Inferior parietal cortex (tissue), 1 donor: Measurements from ENCODE around the gene SLC35F3.
"Not testable (repeated sequence)": the region's sequence is repeated elsewhere in the genome, so short reads cannot be mapped to it uniquely, and the experiment has no call there.

Experiments used
- DNase-seq: peaks from one replicate; pipeline ENCODE4 v3.0.0-alpha.2; 2016; ENCODE audit errors: extremely low spot score

SLC35F3 gene

GRCh38 chr1:234186037-234186688 lies 281.7 kb downstream of the SLC35F3 start:
- no peak for DNase-seq

DNA sequence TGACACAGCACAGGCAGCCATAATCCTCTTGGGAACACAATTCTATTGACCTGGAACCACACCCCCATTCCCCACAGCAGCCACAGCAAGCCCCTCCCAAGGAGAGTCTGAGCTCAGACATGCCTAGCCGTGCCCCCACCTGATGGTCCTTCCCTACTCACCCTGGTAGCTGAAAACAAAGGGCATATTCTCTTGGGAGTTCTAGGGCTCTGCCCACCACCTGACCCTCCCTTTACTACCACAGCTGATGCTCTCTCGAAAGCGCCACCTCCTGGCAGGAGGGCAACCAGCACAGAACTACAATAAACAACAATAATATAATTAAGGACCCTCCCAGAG lies 283.9 kb downstream of the SLC35F3 start:
- DNase-seq, result no peak

DNA sequence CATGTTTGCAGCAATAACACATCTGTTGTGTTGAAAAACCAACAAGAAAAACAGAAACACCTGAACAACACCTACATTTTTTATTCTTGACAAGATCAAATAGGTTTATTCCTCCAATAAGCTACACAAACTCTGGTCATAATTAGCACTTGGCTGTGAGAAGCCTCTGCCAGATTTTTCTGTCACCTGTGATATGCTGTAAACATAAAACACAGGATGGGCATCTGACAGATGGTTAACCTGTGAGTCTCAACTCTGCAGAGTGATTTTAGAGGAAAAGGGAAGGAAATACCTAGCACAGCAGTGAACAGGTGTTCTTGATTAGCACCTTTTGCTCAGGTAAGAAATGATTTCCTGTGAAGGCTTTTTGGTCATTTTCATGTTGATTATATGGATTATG lies 293.4 kb downstream of the SLC35F3 start:
- DNase-seq, result no peak

DNA sequence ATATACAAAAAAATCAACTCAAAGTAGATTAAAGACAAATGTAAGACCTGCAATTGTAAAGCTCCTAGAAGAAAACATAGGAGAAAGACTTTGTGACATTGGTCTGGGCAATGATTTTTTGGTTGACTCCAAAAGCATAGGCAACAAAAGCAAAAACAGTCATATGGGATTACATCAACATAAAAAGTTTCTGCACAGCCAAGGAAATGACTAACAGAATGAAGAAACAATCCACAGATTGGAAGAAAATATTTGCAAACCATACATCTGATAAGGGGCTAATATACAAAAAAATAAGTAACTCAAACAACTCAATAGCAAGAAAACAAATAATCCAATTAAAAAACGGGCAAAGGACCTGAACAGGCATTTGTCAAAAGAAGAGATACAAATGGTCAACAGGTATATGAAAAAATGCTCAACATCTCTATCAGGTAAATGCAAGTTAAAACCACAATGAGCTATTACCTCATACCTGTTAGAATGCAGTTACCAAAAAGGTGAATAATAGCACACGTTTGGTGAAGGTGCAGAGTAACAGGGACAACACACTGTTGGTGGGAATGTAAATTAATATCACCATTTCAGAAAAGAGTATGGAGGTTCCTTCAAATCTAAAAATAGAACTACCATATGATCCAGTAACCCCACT lies 295.1 kb downstream of the SLC35F3 start:
- no peak for DNase-seq

- DNase-seq, result no peak
Measured at GRCh38 chr1:234200566-234200965, 296.1 kb downstream of the SLC35F3 start.

DNA sequence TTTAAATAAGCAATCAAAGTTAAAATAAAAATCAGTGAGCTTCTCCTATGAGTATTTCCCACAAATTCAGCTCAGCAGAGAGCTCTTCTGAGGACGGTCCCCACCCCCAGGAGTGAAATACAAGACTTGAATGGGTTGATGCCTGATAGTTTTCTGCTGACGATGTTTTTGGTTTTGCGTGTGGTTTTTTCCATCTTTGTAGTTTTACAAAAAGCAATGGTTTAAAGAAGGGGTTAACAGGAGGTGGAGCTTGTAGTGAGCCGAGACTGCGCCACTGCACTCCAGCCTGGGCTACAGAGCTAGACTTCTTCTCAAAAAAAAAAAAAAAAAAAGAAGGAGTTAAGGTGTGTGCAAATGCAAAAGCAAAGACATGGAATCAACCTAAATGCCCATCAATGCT lies 297.1 kb downstream of the SLC35F3 start:
- DNase-seq, result no peak

- no peak for DNase-seq
Measured at GRCh38 chr1:234205966-234206365, 301.5 kb downstream of the SLC35F3 start.

- no peak for DNase-seq
Measured at GRCh38 chr1:234206651-234207284, 302.3 kb downstream of the SLC35F3 start.

DNA sequence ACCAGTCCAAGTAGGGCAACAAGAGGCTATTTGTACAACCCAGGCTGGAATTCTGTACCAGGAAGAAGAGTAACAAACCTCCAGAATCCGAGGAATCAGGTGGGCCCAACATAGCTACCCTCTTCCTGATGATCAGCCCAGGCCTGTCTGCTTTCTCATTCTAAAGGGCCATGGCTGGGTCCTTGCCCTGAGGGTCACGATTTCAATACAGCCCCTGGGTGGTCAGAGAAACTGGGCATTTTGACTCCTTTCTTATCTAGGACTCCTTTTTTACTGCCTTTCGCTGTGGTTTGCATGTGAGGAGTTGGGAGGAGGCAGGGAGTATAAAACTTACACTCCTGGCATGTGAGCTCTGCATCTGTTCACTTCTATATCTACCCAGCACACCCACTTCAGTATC lies 303.9 kb downstream of the SLC35F3 start:
- DNase-seq, result no peak

- no peak for DNase-seq
Measured at GRCh38 chr1:234208791-234209190, 304.3 kb downstream of the SLC35F3 start.

DNA sequence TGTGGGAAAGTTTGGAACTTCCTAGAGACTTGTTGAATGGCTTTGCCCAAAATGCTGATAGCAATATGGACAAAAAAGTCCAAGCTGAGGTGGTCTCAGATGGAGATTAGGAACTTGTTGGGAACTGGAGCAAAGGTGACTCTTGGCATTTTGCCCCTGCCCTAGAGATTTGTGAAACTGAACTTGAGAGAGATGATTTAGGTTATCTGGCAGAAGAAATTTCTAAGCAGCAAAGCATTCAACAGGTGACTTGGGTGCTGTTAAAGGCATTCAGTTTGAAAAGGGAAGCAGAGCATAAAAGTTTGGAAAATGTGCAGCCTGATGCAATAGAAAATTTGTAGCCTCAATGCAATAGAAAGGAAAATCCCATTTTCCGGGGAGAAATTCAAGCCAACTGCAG lies 306.0 kb downstream of the SLC35F3 start:
- DNase-seq, result not testable (repeated sequence)

- not testable (repeated sequence) for DNase-seq
Measured at GRCh38 chr1:234211855-234212254, 307.4 kb downstream of the SLC35F3 start.

DNA sequence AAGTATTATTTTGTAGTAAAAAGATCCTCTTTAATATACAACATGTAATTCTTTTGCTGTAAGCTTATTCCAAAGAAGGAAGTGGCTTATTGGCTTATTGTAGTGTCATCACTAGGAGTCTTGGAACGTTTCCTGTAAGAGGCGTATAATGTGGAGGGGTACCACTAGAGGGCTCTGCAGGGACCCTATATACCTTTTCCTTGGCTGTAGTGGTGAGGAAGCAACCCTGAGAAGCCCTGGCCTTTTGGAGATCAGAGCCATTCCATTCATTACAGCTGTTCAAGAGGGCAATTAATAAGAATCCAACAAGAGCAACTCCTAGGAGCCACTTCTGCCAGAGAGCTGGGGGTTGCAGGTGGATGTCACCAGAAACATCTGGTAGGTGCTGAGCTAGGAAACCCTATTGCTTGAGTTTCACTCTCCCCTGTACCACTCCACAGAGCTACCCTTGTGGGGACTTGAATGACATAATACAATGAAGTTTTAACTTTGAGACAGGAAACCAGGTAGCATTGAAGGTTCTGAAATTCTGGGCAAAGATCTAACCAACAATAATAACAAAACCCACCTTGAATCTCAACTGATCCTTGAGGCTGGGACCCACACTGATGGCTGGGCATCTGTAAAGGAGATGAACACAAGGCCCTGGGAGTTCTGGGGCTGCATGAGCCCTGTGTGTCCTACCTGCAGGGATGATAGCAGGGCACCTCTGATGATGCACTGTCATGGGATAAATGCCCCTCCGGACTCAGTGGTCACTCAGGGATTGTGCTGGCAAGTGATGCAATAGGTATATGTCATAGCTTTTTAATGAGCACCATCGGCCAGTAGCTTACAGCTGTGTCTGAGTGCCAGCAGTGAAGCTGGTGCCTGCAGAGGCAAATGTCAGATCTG lies 308.5 kb downstream of the SLC35F3 start:
- peak; percentile 68 for DNase-seq

DNA sequence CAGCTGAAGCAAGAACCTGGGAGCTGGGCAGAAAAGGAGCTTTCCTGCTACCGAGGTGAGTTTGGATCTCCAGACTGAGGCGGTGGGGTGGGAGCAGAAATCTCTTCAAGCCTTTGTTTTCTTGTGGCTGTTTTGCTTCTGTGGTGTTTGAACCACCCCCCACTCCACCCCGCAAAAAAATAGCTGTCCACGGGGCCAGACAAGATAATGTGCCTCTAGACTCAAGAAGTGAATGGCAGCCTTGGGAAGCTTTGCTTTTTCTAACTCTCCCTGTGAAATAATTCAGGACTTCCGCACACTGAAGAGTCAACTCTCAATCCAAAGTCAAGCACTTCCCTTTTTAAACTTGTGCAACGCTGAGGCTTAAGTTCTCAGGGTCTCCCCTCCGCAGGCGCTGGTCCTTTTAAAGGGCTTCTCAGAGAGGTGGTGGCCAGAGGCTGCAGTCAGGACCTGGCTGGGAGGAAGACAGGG lies 309.2 kb downstream of the SLC35F3 start:
- no peak for DNase-seq

DNA sequence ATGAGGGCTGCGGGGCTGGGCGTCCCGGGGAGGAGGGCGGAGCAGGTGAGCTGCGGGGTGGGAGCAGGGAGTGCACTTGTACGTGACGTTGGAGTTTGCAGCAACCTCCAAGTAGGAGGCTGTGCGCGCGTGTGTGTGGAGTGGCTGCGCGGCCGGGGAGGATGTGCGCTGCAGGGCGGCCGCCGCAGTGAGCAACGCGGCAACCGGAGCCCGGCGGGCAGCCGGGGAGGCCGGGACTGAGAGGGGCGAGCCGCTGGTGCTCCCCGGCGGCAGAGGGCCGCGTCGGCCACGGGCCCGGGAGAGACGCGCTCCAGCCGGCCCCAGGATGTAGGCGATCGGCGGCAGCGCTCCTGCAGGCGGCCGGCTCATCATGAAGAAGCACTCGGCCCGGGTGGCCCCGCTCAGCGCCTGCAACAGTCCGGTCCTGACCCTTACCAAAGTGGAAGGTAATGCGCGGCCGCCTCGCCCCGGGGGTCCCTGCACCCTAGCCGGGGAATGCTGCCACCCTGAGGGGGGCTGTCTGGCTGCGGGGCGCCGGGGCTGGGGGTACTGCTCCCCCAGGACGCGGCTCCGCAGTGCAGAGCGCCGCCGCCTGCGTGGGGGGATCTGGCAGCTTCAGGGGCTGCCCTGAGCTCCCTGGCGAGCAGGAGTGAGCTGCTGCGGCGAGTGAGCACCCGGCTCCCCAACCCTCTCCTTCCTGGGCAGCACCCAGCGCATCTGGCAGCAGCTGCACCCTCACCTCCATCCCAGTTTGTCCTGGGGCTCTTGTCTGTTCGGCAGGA lies 309.8 kb downstream of the SLC35F3 start:
- no peak for DNase-seq

- DNase-seq, result no peak
Measured at GRCh38 chr1:234214911-234215892, 310.7 kb downstream of the SLC35F3 start.

- no peak for DNase-seq
Measured at GRCh38 chr1:234216116-234216703, 311.7 kb downstream of the SLC35F3 start.

DNA sequence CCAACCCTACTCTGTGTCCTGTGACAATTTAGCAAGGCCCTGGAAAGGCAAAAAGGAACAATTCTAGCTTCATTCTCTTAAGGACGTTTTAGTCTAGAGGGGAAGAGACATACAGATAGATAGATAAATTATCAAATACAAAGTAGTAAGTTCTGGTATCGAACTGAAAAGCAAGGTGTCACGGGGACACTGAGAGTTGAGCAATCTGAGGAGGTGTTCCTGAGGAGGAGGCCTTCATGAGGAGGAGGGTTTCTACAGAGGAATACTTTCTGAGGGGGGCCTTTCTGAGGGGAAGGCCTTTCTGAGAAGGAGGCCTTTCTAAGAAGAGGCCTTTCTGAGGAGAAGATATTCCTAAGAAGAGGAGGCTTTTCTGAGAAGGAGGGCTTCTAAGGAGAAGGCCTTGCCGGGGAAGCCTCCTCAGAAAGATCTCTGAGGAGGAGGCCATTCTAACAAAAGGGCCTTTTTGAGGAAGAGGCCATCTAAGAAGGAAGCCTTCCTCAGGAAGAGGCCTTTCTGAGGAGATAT lies 312.9 kb downstream of the SLC35F3 start:
- no peak for DNase-seq

DNA sequence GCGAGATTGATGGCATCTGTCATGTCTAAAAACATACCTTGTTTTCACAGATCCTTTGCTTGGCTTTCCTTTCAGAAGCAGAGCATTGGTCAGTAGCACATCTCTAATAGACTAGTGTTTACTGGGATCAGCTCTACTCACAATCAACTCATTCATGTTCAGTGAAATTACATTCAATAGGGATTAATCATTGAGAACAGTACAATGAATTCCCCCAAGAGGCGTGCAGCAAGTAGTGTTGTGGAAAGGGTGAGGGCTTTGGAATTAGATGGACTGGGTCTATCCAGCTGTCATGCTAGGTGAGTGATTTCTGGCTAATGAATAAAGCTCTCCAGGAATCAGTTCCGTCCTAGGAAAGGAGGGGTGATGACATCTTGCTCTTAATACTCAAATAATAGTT lies 313.6 kb downstream of the SLC35F3 start:
- no peak for DNase-seq

DNA sequence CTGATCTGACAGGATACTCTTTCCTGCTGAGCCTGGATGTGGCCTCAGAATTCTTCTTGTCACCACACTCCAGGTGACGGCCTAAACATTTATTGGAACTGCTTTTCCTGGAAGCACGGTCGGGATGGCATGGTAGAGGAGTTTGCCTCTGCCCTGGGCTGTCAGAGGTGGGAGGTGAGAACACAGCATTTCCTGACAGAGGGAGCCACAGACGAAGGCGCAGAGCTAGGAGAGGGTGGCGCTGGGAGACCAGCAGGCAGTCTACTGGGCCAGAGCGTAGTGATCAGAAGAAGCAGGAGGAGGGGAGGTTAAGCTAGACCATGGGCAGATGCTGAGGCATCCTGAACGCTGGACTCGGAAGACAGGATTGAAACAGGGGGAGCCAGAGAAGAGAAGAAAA lies 315.2 kb downstream of the SLC35F3 start:
- DNase-seq, result no peak
